GM12878 (cell line): ENCODE data around the gene CLEC2B. TPM values are rescaled to one million over a fixed set of nuclear protein-coding genes. Genes with fewer than 3 reads are reported as not detected.
A peak's percentile ranks its signal among the peaks of the same experiment; 100 is the strongest.

Experiments used
- ATAC-seq: fragments of 200-7000 bp; cut with Tn5 transposase; 3 replicates; pipeline ENCODE4 v1.9.1; 2020; ENCODE audit warnings: mild to moderate bottlenecking, moderate library complexity
- Bru-seq: library from RNA; stranded (reverse); fragments of 400-500 nt; gene quantifications from one replicate; lab custom pipeline; 2021; lab: Mats Ljungman, UMichigan
- BruChase-seq, 2 experiments: library from RNA; stranded (reverse); fragments of 400-500 nt; gene quantifications; one replicate each; lab custom pipeline; 2021; lab: Mats Ljungman, UMichigan
- BruUV-seq: library from RNA; stranded (reverse); fragments of 400-500 nt; replicated peaks from 2 replicates; lab custom pipeline; 2021; lab: Mats Ljungman, UMichigan
- CTCF ChIA-PET: fragments of 300-600 bp; sonication (Branson Sonifier 250); formaldehyde crosslinking; extraction: SDS; loops from one replicate; lab custom pipeline; 2021; ENCODE audit warnings: inconsistent platforms; lab: Yijun Ruan, JAX
- POLR2A ChIA-PET: fragments of 350-600 bp; formaldehyde crosslinking; extraction: SDS; loops from one replicate; lab custom pipeline; 2021; ENCODE audit warnings: inconsistent platforms; lab: Charles Lee
- RAD21 ChIA-PET: fragments of 300-600 bp; sonication (Branson Sonifier 250); formaldehyde crosslinking; loops from one replicate; lab custom pipeline; 2023; ENCODE audit warnings: antibody characterized with exemption; ENCODE audit not compliant: unreplicated experiment; lab: Charles Lee
- SMC1A ChIA-PET: fragments of 300-600 bp; sonication (Branson Sonifier 250); formaldehyde crosslinking; loops from one replicate; lab custom pipeline; 2023; ENCODE audit not compliant: unreplicated experiment, uncharacterized antibody; lab: Charles Lee
- DNase-seq: peaks from one replicate; pipeline ENCODE4 v3.0.0-alpha.2; 2011; ENCODE audit warnings: low read depth, low spot score
- FAIRE-seq: peaks from 3 replicates; lab custom pipeline; 2011; peaks lifted over from hg19 to GRCh38; lab: Jason Lieb, UNC
- H2AFZ ChIP-seq: 2 replicates; pipeline ENCODE4 v1.6.0; 2011; ENCODE audit warnings: low read depth, low read length, control low read depth; ENCODE audit not compliant: control insufficient read depth
- H3K27ac ChIP-seq: 2 replicates; pipeline ENCODE4 v1.5.1; 2011; ENCODE audit warnings: control low read depth; ENCODE audit not compliant: control insufficient read depth, insufficient read depth
- H3K27me3 ChIP-seq, 2 experiments: replicated peaks in 1 of 2; 2 replicates each; pipeline versions ENCODE4 v1.6.0 to v1.6.1; 2011; ENCODE audit warnings: low read length in 1 of 2; ENCODE audit not compliant: control insufficient read depth in 2 of 2, insufficient read depth in 2 of 2
- H3K36me3 ChIP-seq, 2 experiments: 2 replicates each; pipeline ENCODE4 v1.5.1; 2011; ENCODE audit warnings: low read length in 1 of 2; ENCODE audit not compliant: control insufficient read depth in 2 of 2, insufficient read depth in 2 of 2
- H3K4me1 ChIP-seq: 2 replicates; pipeline ENCODE4 v1.6.1; 2011; ENCODE audit warnings: mild to moderate bottlenecking, low read length, moderate library complexity, mixed read lengths; ENCODE audit not compliant: control insufficient read depth, insufficient read depth
- H3K4me2 ChIP-seq: 2 replicates; pipeline ENCODE4 v1.6.0; 2011; ENCODE audit warnings: control low read depth; ENCODE audit not compliant: control insufficient read depth, insufficient read depth
- H3K4me3 ChIP-seq: fragments of 200-600 bp; sonication (generic); 2 replicates; pipeline ENCODE4 v1.5.1; 2016
- H3K79me2 ChIP-seq: 2 replicates; pipeline ENCODE4 v1.6.0; 2011; ENCODE audit warnings: low read length; ENCODE audit not compliant: control insufficient read depth, insufficient read depth
- H3K9ac ChIP-seq: 2 replicates; pipeline ENCODE4 v1.8.0; 2011; ENCODE audit warnings: low read length, control low read depth, mixed read lengths; ENCODE audit not compliant: control insufficient read depth, insufficient read depth
- H3K9me3 ChIP-seq: replicated peaks from 3 replicates; pipeline ENCODE4 v1.5.1; 2011; ENCODE audit warnings: mild to moderate bottlenecking, low read length; ENCODE audit not compliant: control insufficient read depth, insufficient read depth
- H4K20me1 ChIP-seq: 2 replicates; pipeline ENCODE4 v1.6.0; 2011; ENCODE audit not compliant: control insufficient read depth, insufficient read depth
- ATF7 ChIP-seq: fragments of 450-650 bp; IDR thresholded peaks from 2 replicates; pipeline ENCODE4 v1.6.1; 2016; ENCODE audit warnings: low read depth, mild to moderate bottlenecking
- BHLHE40 ChIP-seq, 2 experiments: fragments of 450-650 bp in 1 of 2; IDR thresholded peaks; 2 replicates each; pipeline ENCODE4 v1.6.1; 2011 to 2017; ENCODE audit warnings: low read depth in 2 of 2, borderline replicate concordance in 1 of 2, improper control_type of control experiment in 1 of 2, low read length in 1 of 2, mild to moderate bottlenecking in 1 of 2
- IKZF1 ChIP-seq: fragments of 450-650 bp; conservative IDR thresholded peaks from 2 replicates; pipeline ENCODE4 v1.6.1; 2017; ENCODE audit warnings: antibody characterized with exemption, mild to moderate bottlenecking
- MYB ChIP-seq: fragments of 150-350 bp; IDR thresholded peaks from 2 replicates; pipeline ENCODE4 v1.6.1; 2014; ENCODE audit warnings: mild to moderate bottlenecking, low read depth, low read length, borderline replicate concordance
- POLR2AphosphoS5 ChIP-seq: IDR thresholded peaks from 2 replicates; pipeline ENCODE4 v1.6.1; 2011; ENCODE audit warnings: mild to moderate bottlenecking, low read length, inconsistent platforms
- RAD51 ChIP-seq: fragments of 450-650 bp; IDR thresholded peaks from 2 replicates; pipeline ENCODE4 v1.6.1; 2016; ENCODE audit warnings: moderate library complexity, mild to moderate bottlenecking, inconsistent platforms
- WGBS: methylation state at CpG from one replicate; pipeline ENCODE4 v1.1.6; 2016; ENCODE audit warnings: low lambda C conversion rate; ENCODE audit not compliant: insufficient replicate concordance, insufficient coverage; ENCODE audit errors: missing lambda C conversion rate; 5-methylcytosine and 5-hydroxymethylcytosine counted together
- in situ Hi-C: fragments of 300-500 bp; cut with MboI; formaldehyde crosslinking; loops from 9 replicates; pipeline ENCODE4 v1.14.3; 2018; ENCODE audit warnings: mixed read lengths
- intact Hi-C: fragments of 100-400 bp; cut with micrococcal nuclease; formaldehyde crosslinking; loops from one replicate; pipeline ENCODE4 v1.14.2; 2022; ENCODE audit not compliant: unreplicated experiment
- long read RNA-seq, 2 experiments: library from polyadenylated mRNA; unstranded; transcript quantifications; one replicate each; pipeline ENCODE4 v2.0.0, GENCODE V29; 2019 to 2020
- polyA minus RNA-seq, 3 experiments: library from RNA; depleted of rRNA, polyadenylated mRNA; stranded (reverse); fragments of >200 nt; gene quantifications; 2 replicates each; pipeline ENCODE4 v1.2.3, GENCODE V29; 2011
- polyA plus RNA-seq, 11 experiments: library from polyadenylated mRNA; depleted of rRNA in 4 of 11; unstranded in 6 of 11; stranded (reverse) in 5 of 11; fragments of >200 nt; fragmentation: Nextera tagmentation in 4 of 11; fragmentation: Illumina TruSeq in 1 of 11; extraction: Ambion mirVana in 4 of 11; extraction: Trizol in 1 of 11; gene quantifications; 1 replicate in 1 of 11; 2 replicates in 10 of 11; pipeline versions ENCODE4 v1.2.1 to v1.2.3, GENCODE V29; 2011 to 2016; ENCODE audit warnings: inconsistent platforms in 2 of 11, missing spikeins in 2 of 11, low read depth in 1 of 11
- total RNA-seq, 4 experiments: library from RNA; depleted of rRNA in 3 of 4; stranded (reverse); fragments of >200 nt in 3 of 4; fragmentation: Illumina TruSeq in 1 of 4; extraction: Trizol in 1 of 4; gene quantifications; 2 replicates each; pipeline versions ENCODE4 v1.2.1 to v1.2.3, GENCODE V29; 2013 to 2021
- TF ChIP-seq, protein P1 (sequence below): fragments of 450-650 bp; formaldehyde crosslinking; IDR thresholded peaks from 2 replicates; pipeline ENCODE4 v1.4.0; 2022; ENCODE audit warnings: mild to moderate bottlenecking, moderate library complexity
- TF ChIP-seq, protein P2 (sequence below): fragments of 450-650 bp; IDR thresholded peaks from 2 replicates; pipeline ENCODE4 v1.6.1; 2016; ENCODE audit warnings: mild to moderate bottlenecking, moderate library complexity, borderline replicate concordance

The CLEC2B gene
- 6.0 and 9.6 TPM in 2 replicates for total RNA-seq (2013; cell fraction: nucleolus; rRNA removed)
- total RNA-seq (2014; rRNA removed) (7.1 and 10.7 TPM in 2 replicates), total RNA-seq (2014; rRNA removed; fragmentation: Illumina TruSeq; extraction: Trizol) (13.4 and 13.6 TPM in 2 replicates), total RNA-seq (2021) (6.8 and 8.0 TPM in 2 replicates), polyA plus RNA-seq (2011; rRNA removed) (21.5 and 41.5 TPM in 2 replicates), polyA plus RNA-seq (2014; fragmentation: Illumina TruSeq; extraction: Trizol) (15.0 and 23.0 TPM in 2 replicates), polyA plus RNA-seq (2014; fragmentation: Nextera tagmentation; extraction: Ambion mirVana) (10 to 100 TPM; 18.5 to 21.6 TPM), polyA plus RNA-seq (2014; rRNA removed) (7.4 and 9.5 TPM in 2 replicates), polyA plus RNA-seq (2016; fragmentation: Nextera tagmentation; extraction: Ambion mirVana) (10 to 100 TPM in 1 of 2 experiments, 1 to 10 TPM in 1; 8.7 to 10.6 TPM), polyA minus RNA-seq (2011; rRNA and poly(A)+ RNA removed) (5.4 and 11.0 TPM in 2 replicates), Bru-seq, nascent RNA (percentile 68 among the genes with signal in this experiment), BruChase-seq, experiment 1, labeled RNA remaining after a 6-hour chase (percentile 46 among the genes with signal in this experiment), BruChase-seq, experiment 2, labeled RNA remaining after a 2-hour chase (percentile 60 among the genes with signal in this experiment)
- polyA plus RNA-seq (2011; ENCODE audit: low read depth) = 2.2 TPM
- 3.8 and 4.9 TPM in 2 replicates for polyA plus RNA-seq (2011; cell fraction: cytosol; rRNA removed)
- 12.8 and 16.6 TPM in 2 replicates for polyA plus RNA-seq (2011; cell fraction: nucleus; rRNA removed)
- 5.4 and 5.8 TPM in 2 replicates for polyA plus RNA-seq (2012)
- polyA minus RNA-seq (2011; cell fraction: cytosol; rRNA and poly(A)+ RNA removed) = 1.6 and 1.7 TPM in 2 replicates
- 7.7 and 9.3 TPM in 2 replicates for polyA minus RNA-seq (2011; cell fraction: nucleus; rRNA and poly(A)+ RNA removed)
- long read RNA-seq, experiment 1, transcript CLEC2B-201 (5 exons, 1,700 nt) = major isoform, 5 of 6 reads
- long read RNA-seq, experiment 1, partial matches to known transcripts = 0 of 6 reads
- long read RNA-seq, experiment 1, other reads (novel, unspliced or antisense) = 1 of 6 reads
- long read RNA-seq, experiment 2, transcript CLEC2B-204 (3 exons, 994 nt) = minor isoform, 7 of 69 reads
- long read RNA-seq, experiment 2, transcript CLEC2B-201 (5 exons, 1,700 nt) = major isoform, 57 of 69 reads
- long read RNA-seq, experiment 2, partial matches to known transcripts = 0 of 69 reads
- long read RNA-seq, experiment 2, other reads (novel, unspliced or antisense) = 5 of 69 reads

DNA sequence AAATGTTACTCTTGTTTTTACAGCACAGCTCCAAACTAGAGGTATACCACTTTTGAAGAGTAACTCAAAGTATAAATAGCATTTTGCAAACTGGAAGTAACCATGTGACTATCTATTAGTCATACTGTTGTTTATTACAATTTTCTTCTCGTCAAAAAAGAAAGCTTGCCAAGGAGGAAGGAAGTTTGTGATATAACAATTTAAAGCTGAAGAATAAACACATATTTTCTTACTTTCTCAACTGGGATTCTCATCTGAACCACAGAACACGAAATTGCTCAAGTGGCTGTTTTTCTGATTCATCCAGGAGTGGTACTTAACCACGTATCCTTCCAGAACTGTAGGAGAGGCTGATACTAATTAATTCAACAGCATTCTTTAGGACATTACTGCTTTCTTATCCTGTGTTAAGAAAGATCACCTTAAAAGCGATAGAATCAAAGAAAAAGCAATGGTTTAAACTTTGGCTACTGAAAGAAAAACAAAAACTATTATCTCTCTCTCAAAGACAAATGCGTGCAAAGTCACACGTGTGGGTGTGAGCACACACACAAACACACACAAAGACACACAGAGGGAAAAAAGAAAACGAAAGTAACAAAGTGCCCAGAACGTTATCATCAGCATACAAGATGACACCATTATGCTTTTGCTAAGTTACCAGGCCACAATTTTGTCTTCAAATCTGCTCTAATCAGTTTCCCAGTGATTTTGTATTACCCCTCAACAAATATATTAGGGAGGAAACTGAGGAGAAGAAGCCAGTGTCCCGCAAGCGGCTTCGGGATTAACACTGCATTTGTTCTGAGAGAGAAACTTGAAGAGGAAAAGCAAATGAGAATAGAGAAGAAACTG, at the start of gene CLEC2B:
CLEC2B (minus strand) TSS at position 48 of the 855 bp plus-strand sequence.
- H3K27me3 ChIP-seq = no peaks in the 10 kb centered on the region
- peaks cover 12% of the 10 kb centered on the region for H3K79me2 ChIP-seq
- H3K36me3 ChIP-seq = no peaks in the 10 kb centered on the region
- ChIA-PET SMC1A (interaction anchor here (0.6 to 1.3 kb wide), 3 partner anchors 15 to 81 kb away, joined by 3 read pairs; no protein-coding TSS in a partner anchor), CTCF (interaction anchor here (0.7 to 1.2 kb wide), 2 partner anchors 55 to 122 kb away, joined by 3 to 4 read pairs; no protein-coding TSS in a partner anchor), RAD21 (interaction anchor here (0.6 to 1.6 kb wide), 4 partner anchors 109 to 127 kb away, joined by 3 to 6 read pairs (median 4); partner anchors contain the start of gene CD69), POLR2A (interaction anchor here (1.4 kb wide), 1 partner anchor 110 kb away, joined by 6 read pairs; no protein-coding TSS in a partner anchor)
- WGBS = 0% methylated on average over 11 of the region's 11 CpGs
- H2AFZ ChIP-seq = peak within 1 kb of the TSS; percentile 93
- H4K20me1 ChIP-seq = no peaks in the 10 kb centered on the region
- peak; percentile 53 for ATAC-seq
- peak within 1 kb of the TSS; percentile 75 for H3K27ac ChIP-seq
- peak within 1 kb of the TSS; percentile 58 for H3K4me3 ChIP-seq
- in situ Hi-C loops (no loop called here), intact Hi-C loops (loop anchor here (5.0 kb wide), 1 partner anchor 117 kb away; no protein-coding TSS in a partner anchor)
- peak; percentile 40 for DNase-seq
- peak; percentile 95 for FAIRE-seq
- H3K4me1 ChIP-seq = no peaks in the 10 kb centered on the region
- no TSS peak for BruUV-seq
- H3K9ac ChIP-seq = peak within 1 kb of the TSS; percentile 66
- peak within 1 kb of the TSS; percentile 84 for H3K4me2 ChIP-seq
- no peaks in the 10 kb centered on the region for H3K9me3 ChIP-seq
- TF ChIP-seq, protein P1, sequence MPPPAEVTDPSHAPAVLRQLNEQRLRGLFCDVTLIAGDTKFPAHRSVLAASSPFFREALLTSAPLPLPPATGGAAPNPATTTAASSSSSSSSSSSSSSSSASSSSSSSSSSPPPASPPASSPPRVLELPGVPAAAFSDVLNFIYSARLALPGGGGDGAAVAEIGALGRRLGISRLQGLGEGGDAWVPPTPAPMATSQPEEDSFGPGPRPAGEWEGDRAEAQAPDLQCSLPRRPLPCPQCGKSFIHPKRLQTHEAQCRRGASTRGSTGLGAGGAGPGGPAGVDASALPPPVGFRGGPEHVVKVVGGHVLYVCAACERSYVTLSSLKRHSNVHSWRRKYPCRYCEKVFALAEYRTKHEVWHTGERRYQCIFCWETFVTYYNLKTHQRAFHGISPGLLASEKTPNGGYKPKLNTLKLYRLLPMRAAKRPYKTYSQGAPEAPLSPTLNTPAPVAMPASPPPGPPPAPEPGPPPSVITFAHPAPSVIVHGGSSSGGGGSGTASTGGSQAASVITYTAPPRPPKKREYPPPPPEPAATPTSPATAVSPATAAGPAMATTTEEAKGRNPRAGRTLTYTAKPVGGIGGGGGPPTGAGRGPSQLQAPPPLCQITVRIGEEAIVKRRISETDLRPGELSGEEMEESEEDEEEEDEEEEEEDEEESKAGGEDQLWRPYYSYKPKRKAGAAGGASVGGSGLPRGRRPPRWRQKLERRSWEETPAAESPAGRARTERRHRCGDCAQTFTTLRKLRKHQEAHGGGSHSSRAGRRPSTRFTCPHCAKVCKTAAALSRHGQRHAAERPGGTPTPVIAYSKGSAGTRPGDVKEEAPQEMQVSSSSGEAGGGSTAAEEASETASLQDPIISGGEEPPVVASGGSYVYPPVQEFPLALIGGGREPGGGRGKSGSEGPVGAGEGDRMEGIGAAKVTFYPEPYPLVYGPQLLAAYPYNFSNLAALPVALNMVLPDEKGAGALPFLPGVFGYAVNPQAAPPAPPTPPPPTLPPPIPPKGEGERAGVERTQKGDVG (CRISPR knock-in tag) = no peak
- no peak for TF ChIP-seq MYB
- peak; percentile 70 to 72; a peak in 3 of 4 replicates for TF ChIP-seq BHLHE40 (IDR thresholded peaks at IDR 0.05; ENCODE audit: borderline replicate concordance in 1 of 2, low read depth in 2 of 2, low read length in 1 of 2)
- 0 out of 2 replicates have a peak, but pooled peaks have one; percentile 28 for TF ChIP-seq IKZF1
- TF ChIP-seq, protein P2, sequence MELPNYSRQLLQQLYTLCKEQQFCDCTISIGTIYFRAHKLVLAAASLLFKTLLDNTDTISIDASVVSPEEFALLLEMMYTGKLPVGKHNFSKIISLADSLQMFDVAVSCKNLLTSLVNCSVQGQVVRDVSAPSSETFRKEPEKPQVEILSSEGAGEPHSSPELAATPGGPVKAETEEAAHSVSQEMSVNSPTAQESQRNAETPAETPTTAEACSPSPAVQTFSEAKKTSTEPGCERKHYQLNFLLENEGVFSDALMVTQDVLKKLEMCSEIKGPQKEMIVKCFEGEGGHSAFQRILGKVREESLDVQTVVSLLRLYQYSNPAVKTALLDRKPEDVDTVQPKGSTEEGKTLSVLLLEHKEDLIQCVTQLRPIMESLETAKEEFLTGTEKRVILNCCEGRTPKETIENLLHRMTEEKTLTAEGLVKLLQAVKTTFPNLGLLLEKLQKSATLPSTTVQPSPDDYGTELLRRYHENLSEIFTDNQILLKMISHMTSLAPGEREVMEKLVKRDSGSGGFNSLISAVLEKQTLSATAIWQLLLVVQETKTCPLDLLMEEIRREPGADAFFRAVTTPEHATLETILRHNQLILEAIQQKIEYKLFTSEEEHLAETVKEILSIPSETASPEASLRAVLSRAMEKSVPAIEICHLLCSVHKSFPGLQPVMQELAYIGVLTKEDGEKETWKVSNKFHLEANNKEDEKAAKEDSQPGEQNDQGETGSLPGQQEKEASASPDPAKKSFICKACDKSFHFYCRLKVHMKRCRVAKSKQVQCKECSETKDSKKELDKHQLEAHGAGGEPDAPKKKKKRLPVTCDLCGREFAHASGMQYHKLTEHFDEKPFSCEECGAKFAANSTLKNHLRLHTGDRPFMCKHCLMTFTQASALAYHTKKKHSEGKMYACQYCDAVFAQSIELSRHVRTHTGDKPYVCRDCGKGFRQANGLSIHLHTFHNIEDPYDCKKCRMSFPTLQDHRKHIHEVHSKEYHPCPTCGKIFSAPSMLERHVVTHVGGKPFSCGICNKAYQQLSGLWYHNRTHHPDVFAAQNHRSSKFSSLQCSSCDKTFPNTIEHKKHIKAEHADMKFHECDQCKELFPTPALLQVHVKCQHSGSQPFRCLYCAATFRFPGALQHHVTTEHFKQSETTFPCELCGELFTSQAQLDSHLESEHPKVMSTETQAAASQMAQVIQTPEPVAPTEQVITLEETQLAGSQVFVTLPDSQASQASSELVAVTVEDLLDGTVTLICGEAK = no peak
- peak; percentile 51; the same call in 1 of the 2 replicates for TF ChIP-seq ATF7
- TF ChIP-seq RAD51 = peak; percentile 33; the same call in 1 of the 2 replicates
- no peak for TF ChIP-seq POLR2AphosphoS5
